CD14-positive monocyte (primary cell): Measurements from ENCODE around the gene C9orf78. TPM values are rescaled to one million over a fixed set of nuclear protein-coding genes. Genes with fewer than 3 reads are reported as not detected.

Source experiments
- DNase-seq, 3 donors: peaks; one replicate each; pipeline ENCODE4 v3.0.0-alpha.2; 2011 to 2022
- H2AFZ ChIP-seq: 2 replicates; pipeline ENCODE4 v1.6.0; 2012; ENCODE audit warnings: mild to moderate bottlenecking, low read depth, low read length, inconsistent platforms; ENCODE audit not compliant: insufficient read depth, poor library complexity, severe bottlenecking
- H3K27ac ChIP-seq, 2 donors: 1 replicate in 1 of 2; 2 replicates in 1 of 2; pipeline ENCODE4 v1.5.1; 2012 to 2013; ENCODE audit warnings: low read length in 2 of 2, control low read depth in 1 of 2, inconsistent platforms in 1 of 2, low read depth in 1 of 2, mild to moderate bottlenecking in 1 of 2
- H3K27me3 ChIP-seq, 2 donors: one replicate each; pipeline versions ENCODE4 v1.6.0 to v1.6.1; 2011 to 2013; ENCODE audit warnings: low read length in 2 of 2; ENCODE audit not compliant: control insufficient read depth in 2 of 2, insufficient read depth in 2 of 2
- H3K36me3 ChIP-seq, 2 donors: replicated peaks in 1 of 2; 1 replicate in 1 of 2; 2 replicates in 1 of 2; pipeline versions ENCODE4 v1.5.1 to v1.6.1; 2012 to 2013; ENCODE audit warnings: low read length in 2 of 2, control low read depth in 1 of 2, inconsistent platforms in 1 of 2, mild to moderate bottlenecking in 1 of 2; ENCODE audit not compliant: insufficient read depth in 2 of 2, control insufficient read depth in 1 of 2
- H3K4me1 ChIP-seq, 2 donors: 1 replicate in 1 of 2; 2 replicates in 1 of 2; pipeline versions ENCODE4 v1.5.1 to v1.6.1; 2012 to 2013; ENCODE audit warnings: low read length in 2 of 2, control low read depth in 1 of 2, inconsistent platforms in 1 of 2, mild to moderate bottlenecking in 1 of 2, moderate library complexity in 1 of 2; ENCODE audit not compliant: insufficient read depth in 2 of 2, control insufficient read depth in 1 of 2
- H3K4me2 ChIP-seq: replicated peaks from 2 replicates; pipeline ENCODE3; 2012; ENCODE audit warnings: low read length, moderate library complexity, mild to moderate bottlenecking; ENCODE audit not compliant: poor library complexity, severe bottlenecking; ENCODE audit errors: extremely low read depth
- H3K4me3 ChIP-seq, 3 experiments: fragments of 200-600 bp in 1 of 3; sonication (generic) in 1 of 3; replicated peaks in 1 of 3; 1 replicate in 2 of 3; 2 replicates in 1 of 3; pipeline ENCODE4 v1.5.1; 2011 to 2013; ENCODE audit warnings: low read length in 3 of 3, mild to moderate bottlenecking in 3 of 3, control low read depth in 2 of 3, low read depth in 2 of 3, inconsistent platforms in 1 of 3, moderate library complexity in 1 of 3
- H3K79me2 ChIP-seq: 2 replicates; pipeline ENCODE4 v1.6.0; 2012; ENCODE audit warnings: mild to moderate bottlenecking, control low read depth, inconsistent platforms, low read length, moderate library complexity; ENCODE audit not compliant: insufficient read depth
- H3K9ac ChIP-seq: 2 replicates; pipeline ENCODE4 v1.6.0; 2017; ENCODE audit warnings: low read length, mild to moderate bottlenecking; ENCODE audit not compliant: insufficient read depth, poor library complexity, severe bottlenecking
- H3K9me3 ChIP-seq, 2 donors: replicated peaks in 1 of 2; 1 replicate in 1 of 2; 2 replicates in 1 of 2; pipeline versions ENCODE4 v1.5.1 to v1.6.1; 2012 to 2013; ENCODE audit warnings: low read length in 2 of 2, control low read depth in 1 of 2; ENCODE audit not compliant: control insufficient read depth in 1 of 2, insufficient read depth in 1 of 2
- H4K20me1 ChIP-seq: 2 replicates; pipeline ENCODE4 v1.6.0; 2012; ENCODE audit warnings: mild to moderate bottlenecking, low read length, control low read depth, moderate library complexity; ENCODE audit not compliant: insufficient read depth
- H3K27ac Mint-ChIP-seq, 7 donors: one replicate each; pipeline ENCODE4 v1.8.0; 2020; ENCODE audit warnings: mild to moderate bottlenecking in 7 of 7, mixed read lengths in 7 of 7, moderate library complexity in 6 of 7, inconsistent platforms in 2 of 7
- H3K27me3 Mint-ChIP-seq, 3 donors: one replicate each; pipeline ENCODE4 v1.8.0; 2021 to 2022; ENCODE audit warnings: low read depth in 3 of 3, mild to moderate bottlenecking in 3 of 3, mixed read lengths in 3 of 3, moderate library complexity in 3 of 3, inconsistent platforms in 1 of 3
- H3K36me3 Mint-ChIP-seq, 2 donors: one replicate each; pipeline ENCODE4 v1.8.0; 2020; ENCODE audit warnings: mixed read lengths in 2 of 2, inconsistent platforms in 1 of 2, mild to moderate bottlenecking in 1 of 2
- H3K4me1 Mint-ChIP-seq: one replicate; pipeline ENCODE4 v1.8.0; 2020; ENCODE audit warnings: mild to moderate bottlenecking, mixed read lengths
- H3K4me3 Mint-ChIP-seq, 2 donors: one replicate each; pipeline ENCODE4 v1.8.0; 2020; ENCODE audit warnings: mild to moderate bottlenecking in 2 of 2, mixed read lengths in 2 of 2, moderate library complexity in 1 of 2
- H3K9me3 Mint-ChIP-seq, 7 donors: one replicate each; pipeline ENCODE4 v1.8.0; 2020 to 2022; ENCODE audit warnings: mixed read lengths in 7 of 7, mild to moderate bottlenecking in 6 of 7, moderate library complexity in 6 of 7, inconsistent platforms in 2 of 7
- CTCF ChIP-seq: fragments of 200-600 bp; IDR thresholded peaks from one replicate; pipeline ENCODE4 v1.8.0; 2022; ENCODE audit warnings: antibody characterized with exemption, mild to moderate bottlenecking
- WGBS: methylation state at CpG from one replicate; pipeline ENCODE4 v1.1.5; 2013; ENCODE audit warnings: missing lambda C conversion rate; ENCODE audit not compliant: insufficient coverage; 5-methylcytosine and 5-hydroxymethylcytosine counted together
- intact Hi-C, 2 donors: fragments of 100-400 bp; cut with micrococcal nuclease; formaldehyde crosslinking; loops; one replicate each; pipeline versions ENCODE4 v1.15.0 to v1.15.1; 2023
- polyA plus RNA-seq, 3 donors: library from polyadenylated mRNA; depleted of rRNA in 1 of 3; unstranded in 2 of 3; stranded (reverse) in 1 of 3; fragments of 300-500 nt in 2 of 3; fragments of >200 nt in 1 of 3; fragmentation: Illumina TruSeq in 2 of 3; gene quantifications; 1 replicate in 2 of 3; 2 replicates in 1 of 3; pipeline ENCODE4 v1.2.3, GENCODE V29; 2012 to 2021
- small RNA-seq: library from RNA; depleted of rRNA; stranded (forward); fragments of <200 nt; gene quantifications from one replicate; pipeline ENCODE3, GENCODE V24; 2012; ENCODE audit warnings: low read depth; ENCODE audit not compliant: insufficient read length

Gene C9orf78
- polyA plus RNA-seq, 3 donors, result 53.3 to 82.4 (median 65.5) TPM

GRCh38 chr9:129778469-129778868 is 56.6 kb downstream of the C9orf78 start:
- Histone ChIP-seq H3K4me2 (no peak overlapping the region), H3K9me3 (no peaks in the 10 kb centered on the region), H3K4me1 (peaks cover 68 to 75% of the 10 kb centered on the region in 2 donors), H3K4me3 (no peak overlapping the region), H3K9ac (no peak overlapping the region), H3K36me3 (no peaks in the 10 kb centered on the region), H4K20me1 (no peaks in the 10 kb centered on the region), H3K79me2 (no peaks in the 10 kb centered on the region), H3K27me3 (no peaks in the 10 kb centered on the region), H3K27ac (no peak overlapping the region), H2AFZ (no peak overlapping the region)
- no peak for TF ChIP-seq CTCF
- peaks cover 2 to 6% of the 10 kb centered on the region in 2 donors for H3K36me3 Mint-ChIP-seq
- WGBS, result 83% methylated on average over 1 of the region's 3 CpGs
- H3K4me1 Mint-ChIP-seq, result peaks cover 73% of the 10 kb centered on the region
- H3K4me3 Mint-ChIP-seq, result no peak overlapping the region
- DNase-seq, result no peak
- H3K9me3 Mint-ChIP-seq, result peaks cover 0 to 2% (median 0%) of the 10 kb centered on the region in 7 donors
- H3K27ac Mint-ChIP-seq, result peak overlapping the region in 5 of 7 donors; percentile 45 to 99 (median 97)
- peaks cover 10 to 17% (median 11%) of the 10 kb centered on the region in 3 donors for H3K27me3 Mint-ChIP-seq
- intact Hi-C loops, result loop anchor here in 1 of 2 donors (10.0 kb wide), 1 partner anchor 434 kb away; no protein-coding TSS in a partner anchor

GRCh38 chr9:129777769-129778130 is 57.3 kb downstream of the C9orf78 start:
- Histone ChIP-seq H3K27me3 (no peaks in the 10 kb centered on the region), H3K4me2 (peak overlapping the region; percentile 36), H2AFZ (no peak overlapping the region), H3K4me1 (peaks cover 73 to 79% of the 10 kb centered on the region in 2 donors), H3K36me3 (no peaks in the 10 kb centered on the region), H3K9me3 (no peaks in the 10 kb centered on the region), H3K79me2 (no peaks in the 10 kb centered on the region), H3K27ac (peak overlapping the region; percentile 57 to 81), H4K20me1 (no peaks in the 10 kb centered on the region), H3K9ac (no peak overlapping the region), H3K4me3 (peak overlapping the region in 1 of 3 experiments; percentile 37)
- Mint-ChIP-seq H3K4me3 (peak overlapping the region; percentile 52 to 83), H3K4me1 (peaks cover 78% of the 10 kb centered on the region), H3K27ac (peak overlapping the region; percentile 95 to 99 (median 97)), H3K27me3 (peaks cover 10 to 15% (median 11%) of the 10 kb centered on the region in 3 donors), H3K9me3 (peaks cover 0 to 2% (median 0%) of the 10 kb centered on the region in 7 donors), H3K36me3 (peaks cover 2 to 8% of the 10 kb centered on the region in 2 donors)
- no peak for DNase-seq
- TF ChIP-seq CTCF, result no peak
- intact Hi-C loops, result loop anchor here (1.0 to 10.0 kb wide), 4 partner anchors 15 to 433 kb away; no protein-coding TSS in a partner anchor
- no CpG with 5 or more reads among the region's 11 CpGs for WGBS

Small RNA genes within 50 kb of the gene (small RNA-seq; reads per million reads assigned to genes)
- not detected for gene MIR6855

Other genes with a start within 250 kb of the C9orf78 start
- gene C9orf50, start 214.2 kb downstream of the C9orf78 start, polyA plus RNA-seq, result not detected
- 10 to 100 TPM; 16.0 to 43.9 (median 28.2) TPM for gene NTMT1, start 209.1 kb downstream of the C9orf78 start, polyA plus RNA-seq
- 10 to 100 TPM in 2 of 3 donors, 1 to 10 TPM in 1; 8.1 to 21.1 (median 10.1) TPM for gene ASB6, start 193.1 kb downstream of the C9orf78 start, polyA plus RNA-seq
- gene PRRX2, start 169.6 kb downstream of the C9orf78 start, polyA plus RNA-seq, result not detected
- 1 to 10 TPM in 1 of 3 donors, under 1 TPM in 2; 0.29 to 1.8 (median 0.84) TPM for gene PTGES, start 82.2 kb downstream of the C9orf78 start, polyA plus RNA-seq
- gene TOR1B, start 32.1 kb downstream of the C9orf78 start, polyA plus RNA-seq, result 10 to 100 TPM; 15.8 to 22.5 (median 18.0) TPM
- 10 to 100 TPM; 41.2 to 95.3 (median 89.6) TPM for gene TOR1A, start 11.1 kb downstream of the C9orf78 start, polyA plus RNA-seq
- gene USP20, start 183 bp upstream of the C9orf78 start, polyA plus RNA-seq, result 10 to 100 TPM in 1 of 3 donors, 1 to 10 TPM in 2; 2.7 to 30.0 (median 5.2) TPM
- 10 to 100 TPM; 37.6 to 60.7 (median 51.4) TPM for gene FNBP1, start 207.9 kb upstream of the C9orf78 start, polyA plus RNA-seq
- 10 to 100 TPM in 1 of 3 donors, 1 to 10 TPM in 2; 6.0 to 22.6 (median 6.0) TPM for gene GPR107, start 218.6 kb upstream of the C9orf78 start, polyA plus RNA-seq